GM19324 (cell line): Measurements from ENCODE around the gene SLC17A3.

Source experiments
- ATAC-seq: cut with Tn5 transposase; IDR thresholded peaks from one replicate; pipeline ENCODE4 v1.9.1; 2021; ENCODE audit warnings: mild to moderate bottlenecking, moderate library complexity; ENCODE audit not compliant: unreplicated experiment, low FRiP score

SLC17A3 gene

GRCh38 chr6:25874118-25874517 lies at the start of gene SLC17A3:
Gene SLC17A3, minus strand, starts transcription at chr6:25874243. Its CDS starts 5,856 bp downstream, at chr6:25868387.
- no peak for ATAC-seq

DNA sequence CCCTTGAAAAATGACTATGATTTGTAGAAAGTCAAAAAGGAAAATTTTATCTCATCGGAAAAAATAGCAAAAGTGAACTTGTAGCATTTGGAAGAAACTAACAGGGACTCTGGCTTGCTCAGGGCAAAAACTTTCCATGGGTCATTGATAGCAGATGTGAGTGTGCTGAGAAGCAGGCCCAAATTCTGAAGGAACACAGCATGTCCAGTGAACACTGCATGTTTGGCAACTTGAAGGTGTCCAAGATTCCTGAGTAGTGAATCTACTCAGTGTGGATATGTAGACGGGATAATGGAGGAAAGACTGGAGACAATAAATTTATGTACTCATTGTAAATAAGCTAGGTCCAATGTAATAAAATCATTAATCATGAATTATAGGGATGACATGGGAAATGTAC lies 48.3 kb upstream of the SLC17A3 start:
- no peak for ATAC-seq

- ATAC-seq: no peak
Measured at GRCh38 chr6:25921525-25922203, 47.6 kb upstream of the SLC17A3 start.

DNA sequence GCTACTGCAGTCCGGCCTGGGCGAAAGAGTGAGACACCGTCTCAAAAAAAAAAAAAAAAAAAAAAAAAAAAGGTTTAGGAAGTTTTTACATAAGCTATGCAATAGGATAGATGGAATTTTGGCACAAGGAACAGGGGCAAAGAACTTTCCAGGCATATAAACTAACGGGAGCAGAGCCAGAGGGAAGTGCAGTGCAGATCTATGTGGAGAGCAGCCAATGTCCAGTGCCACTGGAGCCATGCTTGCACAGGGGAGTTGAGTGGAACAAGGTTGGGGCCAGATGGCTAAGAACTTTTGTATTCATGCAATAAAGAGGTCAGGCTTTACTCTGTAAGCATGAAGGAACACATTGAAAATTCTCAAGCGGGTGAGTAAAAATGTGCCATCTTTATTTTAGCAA lies 45.6 kb upstream of the SLC17A3 start:
- ATAC-seq: no peak

GRCh38 chr6:25918083-25918683 lies 44.1 kb upstream of the SLC17A3 start:
- ATAC-seq: no peak

DNA sequence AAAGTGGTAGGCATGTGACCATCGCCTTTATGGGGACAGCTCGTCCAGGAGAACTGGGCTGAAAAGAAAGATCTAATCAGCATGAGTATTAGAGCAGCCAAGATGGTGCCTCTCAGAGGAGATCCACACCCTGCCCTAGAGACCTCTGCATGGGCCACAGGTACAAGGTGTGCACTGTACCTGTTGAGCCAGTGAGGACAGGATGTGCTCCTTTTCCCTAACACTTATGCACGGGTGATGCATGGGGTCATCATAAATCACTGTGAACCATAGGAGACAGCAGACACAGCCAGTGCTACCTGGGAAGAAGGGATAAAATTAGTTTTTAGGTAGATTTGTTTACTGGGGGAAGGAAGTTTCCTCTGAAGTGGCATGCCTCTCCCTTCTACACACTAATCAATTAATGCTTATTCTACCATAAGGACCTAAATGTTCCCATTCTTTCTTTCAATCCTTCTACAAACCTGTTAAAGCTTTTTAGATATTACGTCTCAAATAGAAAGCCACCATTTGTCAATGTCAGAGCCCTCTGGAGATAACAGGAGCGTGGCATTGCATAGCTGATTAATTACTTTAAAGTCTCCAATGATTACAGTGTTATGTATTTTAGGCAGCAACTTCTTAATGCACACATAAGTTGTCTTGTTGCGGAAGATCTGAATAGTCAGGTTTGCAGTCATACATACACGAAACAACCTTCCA lies 42.9 kb upstream of the SLC17A3 start:
- ATAC-seq: no peak

GRCh38 chr6:25916330-25916729 lies 42.3 kb upstream of the SLC17A3 start:
- ATAC-seq: no peak

DNA sequence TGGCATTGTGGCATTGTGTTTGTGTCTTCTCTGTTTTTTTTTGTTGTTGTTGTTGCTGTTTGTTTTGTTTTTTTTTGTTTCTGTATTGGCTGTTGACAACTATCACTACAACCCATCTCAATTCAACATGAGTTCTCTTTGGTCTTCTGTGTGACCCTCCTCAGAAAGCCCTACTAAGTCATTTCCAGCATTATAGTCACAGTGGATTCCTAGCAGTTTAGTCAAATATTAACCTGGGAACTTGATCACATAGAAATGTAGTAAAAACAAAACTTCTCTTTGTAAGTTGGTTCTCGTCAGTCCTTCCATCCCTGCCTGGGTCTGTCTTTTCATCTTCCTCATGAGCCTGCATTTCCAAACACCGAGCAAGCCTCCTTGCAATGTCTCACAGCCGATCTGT lies 39.7 kb upstream of the SLC17A3 start:
- ATAC-seq: no peak

DNA sequence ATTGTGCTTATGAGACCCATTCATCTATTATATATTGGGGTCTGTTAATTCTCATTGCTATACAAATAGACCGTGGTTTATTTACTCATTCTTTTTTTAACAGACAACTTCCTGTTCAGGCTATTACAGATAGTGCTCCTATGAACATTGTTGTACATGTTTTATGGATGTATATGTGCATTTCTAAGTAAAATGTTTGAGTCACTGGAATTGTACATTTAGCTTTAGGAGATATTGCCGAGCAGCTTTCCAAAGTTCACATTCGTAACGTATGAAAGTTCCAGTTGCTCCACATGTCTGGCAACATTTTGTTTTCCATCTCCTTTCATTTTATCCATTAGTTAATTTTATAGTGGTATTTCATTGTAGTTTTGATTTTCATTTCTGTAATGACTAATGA lies 37.3 kb upstream of the SLC17A3 start:
- no peak for ATAC-seq

GRCh38 chr6:25907475-25908014 lies 33.5 kb upstream of the SLC17A3 start:
- no peak for ATAC-seq

DNA sequence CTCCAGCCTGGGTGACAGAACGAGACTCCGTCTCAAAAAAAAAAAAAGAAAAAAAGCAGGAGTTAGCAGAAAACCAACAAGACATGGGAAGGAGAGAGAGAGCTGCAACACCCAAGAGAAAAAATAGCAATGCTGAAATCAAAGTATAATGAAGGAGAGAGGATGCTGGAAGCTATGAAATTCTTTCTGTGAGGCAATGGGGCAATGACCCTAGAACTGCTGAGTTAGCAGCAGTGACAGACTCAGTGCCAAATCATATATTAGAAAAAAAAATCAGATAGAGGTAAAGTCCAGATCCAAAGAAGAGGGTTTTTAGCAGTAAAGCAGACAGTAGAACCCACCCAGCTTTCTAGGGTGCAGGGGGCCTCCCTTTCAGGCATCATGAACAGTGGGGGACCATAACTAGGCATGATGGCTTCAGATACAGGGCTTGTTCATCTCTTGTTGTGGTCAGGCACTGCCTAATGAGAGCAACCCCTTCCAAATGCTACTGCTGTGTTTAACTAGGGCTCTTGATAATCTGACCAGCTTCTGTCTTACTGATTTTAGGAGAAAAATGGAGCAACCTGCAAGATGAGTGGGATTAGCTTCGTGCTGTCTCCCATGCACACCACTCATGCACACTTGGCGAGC lies 29.5 kb upstream of the SLC17A3 start:
- ATAC-seq: no peak

DNA sequence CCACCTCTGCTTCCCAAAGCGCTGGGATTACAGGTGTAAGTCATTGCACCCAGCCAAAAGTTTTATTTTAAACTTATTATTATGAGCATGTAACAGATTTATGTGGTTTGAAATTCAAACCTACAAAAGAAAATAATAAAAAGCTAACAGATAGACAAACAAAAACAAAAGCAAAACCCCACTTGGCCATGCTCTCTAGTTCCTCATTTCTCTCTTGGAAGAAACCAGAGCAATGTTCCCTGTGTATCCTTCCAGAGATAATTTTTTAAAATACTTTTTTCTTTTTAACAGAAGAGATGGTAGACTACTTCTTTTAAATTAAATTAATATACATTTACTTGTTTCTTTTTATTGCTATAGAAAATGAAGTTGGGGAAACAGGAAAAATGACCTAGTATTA lies 28.0 kb upstream of the SLC17A3 start:
- no peak for ATAC-seq

DNA sequence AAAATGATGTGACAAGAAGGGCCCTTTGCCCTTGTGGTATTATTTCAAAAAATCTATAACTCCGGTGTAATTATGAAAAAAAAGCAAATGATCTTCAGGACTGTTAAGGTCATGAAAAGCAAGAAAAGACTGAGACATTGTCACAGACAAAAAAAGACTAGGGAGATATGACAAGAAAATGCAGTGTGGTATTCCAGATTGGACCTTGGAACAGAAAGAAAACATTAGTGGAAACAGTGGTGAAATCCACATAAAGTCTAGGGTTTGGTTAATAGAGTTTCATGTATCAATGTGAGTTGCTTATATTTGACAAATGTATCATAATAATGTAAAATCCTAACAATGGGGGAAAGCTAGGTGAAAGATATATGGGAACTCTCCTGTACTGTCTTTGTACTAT lies 26.8 kb upstream of the SLC17A3 start:
- ATAC-seq: no peak

GRCh38 chr6:25899580-25900408 lies 25.8 kb upstream of the SLC17A3 start:
- no peak for ATAC-seq

GRCh38 chr6:25899123-25899522 lies 25.1 kb upstream of the SLC17A3 start:
- ATAC-seq: no peak

- ATAC-seq: no peak
Measured at GRCh38 chr6:25898289-25898977, 24.4 kb upstream of the SLC17A3 start.

GRCh38 chr6:25896252-25896651 lies 22.2 kb upstream of the SLC17A3 start:
- ATAC-seq: no peak

- ATAC-seq: no peak
Measured at GRCh38 chr6:25895771-25896170, 21.7 kb upstream of the SLC17A3 start.

DNA sequence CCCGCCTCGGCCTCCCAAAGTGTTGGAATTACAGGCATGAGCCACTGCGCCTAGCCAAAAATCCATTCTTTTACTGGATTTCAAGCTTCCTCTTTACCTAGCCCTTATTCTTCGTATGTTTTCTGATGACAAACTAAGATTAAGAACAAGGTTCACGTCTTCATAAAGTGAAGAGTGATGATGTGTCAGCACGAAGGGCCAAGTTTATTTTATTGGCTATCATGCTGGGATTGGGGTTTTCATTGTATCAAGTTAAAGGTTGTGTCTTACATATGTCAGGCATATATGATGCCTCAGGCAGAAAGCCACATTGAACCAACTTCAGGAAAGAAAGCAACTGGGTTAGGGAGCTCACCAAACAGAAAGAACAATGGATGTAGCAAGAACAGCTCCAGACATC lies 19.7 kb upstream of the SLC17A3 start:
- ATAC-seq: no peak

- no peak for ATAC-seq
Measured at GRCh38 chr6:25892877-25893276, 18.8 kb upstream of the SLC17A3 start.
